Hepatocyte (in vitro differentiated cells): ENCODE results near the gene SYT8.

Source experiments
- CTCF ChIP-seq: fragments of 200-600 bp; sonication (generic); IDR thresholded peaks from 2 replicates; pipeline ENCODE4 v1.5.1; 2016; ENCODE audit warnings: antibody characterized with exemption, mild to moderate bottlenecking; ENCODE audit not compliant: poor library complexity
- EZH2 ChIP-seq: fragments of 200-600 bp; sonication (generic); IDR thresholded peaks from 2 replicates; pipeline ENCODE4 v1.6.1; 2016; ENCODE audit warnings: antibody characterized with exemption, mild to moderate bottlenecking, borderline replicate concordance
- EZH2phosphoT487 ChIP-seq: fragments of 200-600 bp; sonication (generic); IDR thresholded peaks from one replicate; pipeline ENCODE4 v1.6.1; 2018; ENCODE audit warnings: antibody characterized with exemption, mild to moderate bottlenecking, low read depth, moderate library complexity; ENCODE audit not compliant: unreplicated experiment, severe bottlenecking

GRCh38 chr11:1858154-1858553, 23.4 kb downstream of the SYT8 start:
- TF ChIP-seq CTCF (no peak), EZH2 (no peak), EZH2phosphoT487 (no peak)
